ENCODE results near the gene DMKN.
"Not testable (repeated sequence)": the region's sequence is repeated elsewhere in the genome, so short reads cannot be mapped to it uniquely, and the experiment has no call there.

The DMKN gene

GRCh38 chr19:35462476-35462953 lies 50.9 kb downstream of the DMKN start:
- DNase-seq (ENCODE audit: low read depth in 2 of 2), result no peak

GRCh38 chr19:35461788-35462187 lies 51.7 kb downstream of the DMKN start:
- DNase-seq (ENCODE audit: low read depth in 2 of 2), result not testable (repeated sequence)

- DNase-seq (ENCODE audit: low read depth in 2 of 2), result no peak
Observed at GRCh38 chr19:35461060-35461459, 52.4 kb downstream of the DMKN start.

GRCh38 chr19:35460608-35461007 lies 52.8 kb downstream of the DMKN start:
- DNase-seq (ENCODE audit: low read depth in 2 of 2), result no peak

- DNase-seq (ENCODE audit: low read depth in 2 of 2), result no peak
Observed at GRCh38 chr19:35459414-35460082, 53.9 kb downstream of the DMKN start.

- DNase-seq (ENCODE audit: low read depth in 2 of 2), result no peak
Observed at GRCh38 chr19:35458731-35459391, 54.6 kb downstream of the DMKN start.

- DNase-seq (ENCODE audit: low read depth in 2 of 2), result no peak
Observed at GRCh38 chr19:35458192-35458591, 55.3 kb downstream of the DMKN start.

GRCh38 chr19:35457173-35457572 lies 56.3 kb downstream of the DMKN start:
- DNase-seq (ENCODE audit: low read depth in 2 of 2), result no peak

GRCh38 chr19:35455616-35456201 lies 57.7 kb downstream of the DMKN start:
- DNase-seq (ENCODE audit: low read depth in 2 of 2), result no peak

GRCh38 chr19:35454663-35455062 lies 58.8 kb downstream of the DMKN start:
- DNase-seq (ENCODE audit: low read depth in 2 of 2), result no peak

GRCh38 chr19:35451338-35452096 lies 61.9 kb downstream of the DMKN start:
- DNase-seq (ENCODE audit: low read depth in 2 of 2), result no peak

GRCh38 chr19:35449359-35450043 lies 63.9 kb downstream of the DMKN start:
- DNase-seq (ENCODE audit: low read depth in 2 of 2), result no peak

- no peak for DNase-seq (ENCODE audit: low read depth in 2 of 2)
Observed at GRCh38 chr19:35447606-35448469, 65.6 kb downstream of the DMKN start, which contains the start of gene FFAR2. Gene FFAR2, plus strand, starts transcription at chr19:35448257. Its CDS starts 1,458 bp downstream, at chr19:35449715.

All from stimulated activated CD4-positive, alpha-beta T cell treated with anti-CD3 and anti-CD28 coated beads, Interleukin-4, amount 100 ng/mL, for 48 hours (primary cell).